Stimulated activated CD4-positive, alpha-beta T cell treated with anti-CD3 and anti-CD28 coated beads, Interleukin-15, amount 100 ng/mL, for 24 hours (primary cell): Measurements from ENCODE around the gene NFKBIL1.
"Not testable (repeated sequence)": the region's sequence is repeated elsewhere in the genome, so short reads cannot be mapped to it uniquely, and the experiment has no call there.

Experiments used
- DNase-seq: peaks from one replicate; pipeline ENCODE4 v3.0.0-alpha.2; 2020

Gene NFKBIL1

DNA sequence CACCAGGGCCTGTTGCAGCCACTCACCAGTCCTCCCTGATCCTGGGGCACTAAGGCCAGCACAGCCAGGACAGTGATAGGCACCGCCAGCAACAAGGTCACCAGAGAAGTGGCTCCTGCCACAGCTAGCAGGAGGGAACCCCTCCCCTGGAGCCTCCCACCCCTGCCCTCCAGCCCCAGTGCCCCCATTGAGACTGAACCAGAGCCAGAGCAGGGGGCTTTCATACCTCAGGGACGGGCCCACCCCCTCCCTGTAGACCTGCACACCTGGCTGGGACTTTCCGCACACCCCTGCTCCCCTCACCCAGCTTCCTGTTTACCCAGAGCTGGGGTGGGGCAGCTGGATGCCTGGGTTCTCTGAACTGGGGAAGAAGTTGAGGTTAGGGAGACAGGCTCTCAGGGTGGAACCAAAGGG lies 34.8 kb downstream of the NFKBIL1 start, which contains the start of gene LTB:
TSS of gene LTB (minus strand) at position 195 of the 414 bp plus-strand sequence. CDS start at position 188, 7 bp downstream.
- DNase-seq = peak; percentile 61

GRCh38 chr6:31585491-31585890 lies 38.1 kb downstream of the NFKBIL1 start:
- DNase-seq = peak; percentile 70

DNA sequence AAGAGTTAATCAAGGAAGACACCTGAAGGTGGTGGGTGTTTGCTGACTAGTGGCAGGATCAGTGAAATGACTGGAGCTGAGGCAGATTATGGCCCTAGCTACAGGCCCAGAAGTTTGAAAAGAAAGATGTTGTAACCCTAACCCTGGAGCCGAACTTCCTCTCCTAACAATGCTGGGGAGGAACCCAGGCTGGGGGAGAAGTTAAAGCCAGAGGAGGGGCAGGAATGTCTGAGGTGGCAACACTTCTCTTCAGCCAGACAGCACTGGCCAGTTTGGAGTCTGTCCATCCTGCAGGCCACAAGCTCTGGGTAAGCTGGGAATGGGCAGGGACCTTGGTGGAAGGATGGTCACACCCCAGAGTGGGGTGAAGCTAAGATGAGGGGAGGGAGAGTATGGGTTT lies 38.6 kb downstream of the NFKBIL1 start, which contains the start of gene LST1:
TSS of gene LST1 (plus strand) at position 270 of the 400 bp plus-strand sequence. CDS start 1,023 bp downstream, outside the sequence.
- DNase-seq = no peak

- DNase-seq = peak; percentile 27
Observed at GRCh38 chr6:31586599-31587281, 39.3 kb downstream of the NFKBIL1 start.

- DNase-seq = no peak
Observed at GRCh38 chr6:31587791-31588777, 40.7 kb downstream of the NFKBIL1 start.

GRCh38 chr6:31588871-31589650 lies 41.7 kb downstream of the NFKBIL1 start:
- no peak for DNase-seq

DNA sequence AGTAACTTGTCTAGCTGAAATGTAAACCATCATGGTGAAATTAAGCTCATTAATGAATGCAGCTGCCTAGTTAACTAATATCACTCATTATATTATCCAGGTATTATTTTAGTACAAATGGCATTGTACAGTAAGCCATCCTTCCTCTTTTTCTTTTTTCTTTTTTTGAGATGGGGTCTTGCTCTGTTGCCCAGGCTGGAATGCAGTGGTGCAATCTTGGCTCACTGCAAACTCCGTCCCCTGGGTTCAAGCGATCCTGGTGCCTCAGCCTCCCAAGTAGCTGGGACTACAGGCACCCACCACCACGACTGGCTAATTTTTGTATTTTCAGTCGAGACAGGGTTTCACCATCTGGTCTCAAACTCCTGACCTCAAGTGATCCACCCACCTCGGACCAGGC lies 43.3 kb downstream of the NFKBIL1 start:
- DNase-seq = not testable (repeated sequence)

GRCh38 chr6:31592396-31592771 lies 45.0 kb downstream of the NFKBIL1 start:
- DNase-seq = no peak

- peak; percentile 54 for DNase-seq
Observed at GRCh38 chr6:31597006-31597405, 49.6 kb downstream of the NFKBIL1 start.

GRCh38 chr6:31607317-31607716 lies 59.9 kb downstream of the NFKBIL1 start:
- no peak for DNase-seq
